HL-60/S4 (cell line): ENCODE data around the gene ADAMTSL1.

Experiments
- in situ Hi-C: fragments of 300-500 bp; cut with MboI; formaldehyde crosslinking; loops from 2 replicates; pipeline ENCODE4 v1.14.3; 2022; ENCODE audit warnings: low sequenced_read_pairs

Gene ADAMTSL1

DNA sequence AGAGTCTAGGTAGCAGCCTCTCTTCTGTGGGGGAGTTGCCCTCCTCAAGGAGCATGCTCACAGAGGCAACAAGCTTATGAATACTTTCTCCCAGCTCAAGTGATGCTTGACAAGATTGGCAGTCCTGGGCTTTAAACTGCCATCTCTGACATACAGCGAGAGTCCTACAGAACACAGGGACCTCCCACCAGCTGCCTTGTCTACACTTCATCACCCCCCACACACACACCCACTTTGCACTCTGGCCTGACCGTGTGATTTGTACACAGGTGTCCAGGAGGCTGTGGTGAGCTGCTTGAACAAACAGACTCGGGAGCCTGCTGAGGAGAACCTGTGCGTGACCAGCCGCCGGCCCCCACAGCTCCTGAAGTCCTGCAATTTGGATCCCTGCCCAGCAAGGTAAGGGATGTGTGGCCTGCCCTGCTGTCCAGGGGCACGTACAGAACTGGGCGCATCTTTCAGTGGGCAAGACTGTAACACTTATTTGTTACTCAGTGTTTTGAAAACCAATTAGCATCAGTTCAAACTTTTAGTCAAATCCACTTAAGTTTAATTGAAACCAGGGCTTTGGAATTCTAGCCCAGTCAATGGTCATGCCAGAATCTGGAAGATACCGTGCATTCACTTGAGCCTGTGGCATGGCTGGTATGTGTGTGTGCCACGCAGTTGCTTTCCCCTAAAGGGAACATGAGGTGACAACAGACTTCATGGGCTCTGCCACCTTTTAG, 247.5 kb downstream of the ADAMTSL1 start:
- in situ Hi-C loops: no loop called here

DNA sequence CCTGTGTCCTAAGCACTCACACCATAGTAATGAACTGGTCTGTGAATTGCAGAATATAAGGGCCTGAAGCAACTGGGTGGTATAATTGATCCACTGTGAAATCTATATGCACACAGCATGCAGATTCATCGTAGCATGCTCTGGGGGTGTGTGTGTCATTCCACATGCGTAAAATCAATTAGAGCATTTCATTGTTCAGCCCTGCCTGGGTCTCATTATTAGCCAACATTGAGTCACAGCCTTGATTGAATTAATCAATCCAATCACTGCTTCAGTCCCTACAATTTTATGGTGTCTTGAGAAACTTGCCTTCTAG, 248.0 kb downstream of the ADAMTSL1 start:
- in situ Hi-C loops: no loop called here

DNA sequence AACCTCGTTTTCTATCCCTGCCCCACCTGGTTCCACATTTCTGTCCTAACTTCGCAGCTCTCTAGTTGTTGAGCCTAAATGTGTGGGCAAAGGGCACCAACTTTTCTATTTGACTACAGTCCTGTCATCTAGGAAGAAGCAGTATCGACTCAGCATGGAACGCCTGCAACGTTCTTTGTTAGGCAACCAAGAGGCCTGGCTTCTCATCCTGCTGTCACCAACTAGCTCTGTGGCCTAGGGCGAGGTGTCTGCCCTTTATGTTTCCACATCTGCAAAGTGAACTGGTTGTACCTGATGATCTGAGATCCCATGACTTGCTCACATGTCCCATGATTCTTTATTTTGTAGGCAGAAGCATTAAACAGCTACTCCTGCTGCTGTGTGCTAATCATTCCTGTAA, 248.9 kb downstream of the ADAMTSL1 start:
- in situ Hi-C loops: no loop called here

DNA sequence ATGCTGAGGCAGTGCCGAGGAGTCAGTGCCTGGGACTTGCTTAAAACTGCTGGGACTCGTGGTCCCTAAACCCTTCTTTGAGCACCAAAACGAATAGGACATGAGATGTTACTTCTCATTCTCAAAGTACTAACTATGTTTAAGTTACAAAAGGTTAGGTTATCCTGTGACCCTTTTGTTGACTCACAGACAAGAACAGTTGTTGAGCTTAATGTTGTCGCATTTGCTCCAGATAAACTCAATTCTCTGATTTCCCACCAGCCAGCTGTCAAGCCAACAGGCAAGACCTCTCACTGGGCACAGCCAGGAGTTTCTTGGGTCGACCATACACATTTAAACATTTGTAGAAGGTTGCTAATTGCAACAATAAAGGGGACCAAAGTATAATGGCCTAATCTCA, 249.4 kb downstream of the ADAMTSL1 start:
- in situ Hi-C loops: no loop called here

DNA sequence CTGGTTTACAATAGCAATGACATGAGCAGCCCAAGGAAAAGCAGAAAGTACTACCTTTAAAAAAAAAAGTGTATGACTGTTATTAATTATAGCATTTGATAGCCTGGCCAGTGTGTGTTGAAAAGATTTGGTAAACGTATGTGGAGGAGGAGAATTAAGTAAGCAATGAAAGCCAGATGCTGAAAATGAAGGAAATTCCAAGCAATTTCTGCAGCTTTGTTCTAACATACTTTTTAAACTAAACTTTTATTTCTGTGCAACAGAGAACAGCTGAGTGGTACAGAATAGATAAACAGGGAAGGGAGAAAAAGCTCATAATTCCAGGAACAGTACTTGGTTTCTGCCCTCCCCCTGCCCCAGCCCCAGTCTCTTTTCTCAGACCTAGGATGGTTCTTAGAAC, 252.6 kb downstream of the ADAMTSL1 start:
- in situ Hi-C loops: no loop called here

DNA sequence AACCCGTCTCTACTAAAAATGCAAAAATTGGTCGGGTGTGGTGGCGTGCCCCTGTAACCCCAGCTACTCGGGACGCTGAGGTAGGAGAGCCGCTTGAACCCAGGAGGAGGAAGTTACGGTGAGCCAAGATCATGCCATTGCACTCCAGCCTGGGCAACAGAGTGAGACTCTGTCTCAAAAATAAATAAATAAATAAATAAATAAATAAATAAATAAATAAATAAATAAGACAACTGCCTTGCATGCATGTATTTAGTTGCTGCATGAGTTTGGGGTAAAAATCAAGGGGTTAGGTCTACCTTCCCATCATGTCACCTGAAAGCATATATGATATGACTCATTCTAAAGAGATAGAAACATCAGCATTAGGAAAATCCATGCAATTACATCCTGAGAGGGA, 254.0 kb downstream of the ADAMTSL1 start:
- in situ Hi-C loops: no loop called here

DNA sequence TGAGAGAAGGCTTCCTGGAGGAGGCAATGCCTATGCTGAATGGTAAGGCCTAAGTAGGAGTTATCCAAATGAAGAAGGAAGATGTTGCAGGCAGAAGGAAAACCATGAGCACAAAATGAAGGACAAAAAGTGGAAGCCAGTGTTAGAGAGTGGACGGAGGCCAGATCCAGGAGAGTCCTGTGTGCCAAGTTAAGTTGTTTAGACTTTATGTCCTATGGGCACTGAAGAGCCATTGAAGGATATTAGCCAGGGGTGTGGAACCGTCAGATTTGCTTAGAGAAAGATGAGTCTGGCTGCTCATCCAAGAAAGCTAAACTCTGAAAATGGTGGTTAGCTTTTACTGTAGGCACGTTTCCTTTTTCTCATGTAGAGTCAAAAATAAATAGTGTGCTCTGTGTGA, 254.7 kb downstream of the ADAMTSL1 start:
- in situ Hi-C loops: no loop called here

DNA sequence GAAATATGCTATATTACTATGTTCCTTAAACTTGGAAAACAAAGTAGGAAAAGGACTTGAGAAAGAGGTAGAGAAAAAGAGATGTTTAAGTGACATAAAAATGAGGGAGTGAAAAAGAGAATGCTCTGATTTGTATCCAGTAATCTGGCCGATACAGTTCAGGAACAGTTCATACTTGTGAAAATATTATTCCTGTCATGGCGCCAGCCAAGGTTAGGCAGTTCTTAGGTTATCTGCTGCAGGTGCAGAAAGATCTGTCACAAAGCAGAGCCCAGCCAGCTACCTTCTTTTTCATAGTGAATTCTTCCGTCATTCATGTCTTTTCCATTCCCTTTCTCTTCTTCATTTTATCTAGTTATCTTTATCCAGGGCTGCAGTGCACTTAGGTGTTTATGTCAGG, 256.3 kb downstream of the ADAMTSL1 start:
- in situ Hi-C loops: no loop called here

DNA sequence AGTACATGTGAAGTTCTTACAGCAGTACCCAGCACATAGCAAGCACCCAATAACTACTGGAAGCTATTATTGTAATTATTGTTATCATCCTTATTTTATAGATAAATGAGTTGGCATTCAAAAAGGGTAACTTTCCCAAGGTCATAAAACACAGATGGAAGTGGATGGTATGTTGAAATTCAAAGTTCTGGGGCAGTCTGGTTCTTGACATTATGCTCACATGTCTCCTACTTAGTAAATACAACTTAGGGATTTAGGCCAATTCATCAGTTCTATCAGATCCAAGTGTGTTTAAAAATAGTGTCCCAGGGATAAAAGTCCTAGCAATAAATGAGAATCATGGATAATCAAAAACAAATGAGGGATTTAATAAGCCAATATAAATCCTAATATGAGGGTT, 265.2 kb downstream of the ADAMTSL1 start:
- in situ Hi-C loops: no loop called here

DNA sequence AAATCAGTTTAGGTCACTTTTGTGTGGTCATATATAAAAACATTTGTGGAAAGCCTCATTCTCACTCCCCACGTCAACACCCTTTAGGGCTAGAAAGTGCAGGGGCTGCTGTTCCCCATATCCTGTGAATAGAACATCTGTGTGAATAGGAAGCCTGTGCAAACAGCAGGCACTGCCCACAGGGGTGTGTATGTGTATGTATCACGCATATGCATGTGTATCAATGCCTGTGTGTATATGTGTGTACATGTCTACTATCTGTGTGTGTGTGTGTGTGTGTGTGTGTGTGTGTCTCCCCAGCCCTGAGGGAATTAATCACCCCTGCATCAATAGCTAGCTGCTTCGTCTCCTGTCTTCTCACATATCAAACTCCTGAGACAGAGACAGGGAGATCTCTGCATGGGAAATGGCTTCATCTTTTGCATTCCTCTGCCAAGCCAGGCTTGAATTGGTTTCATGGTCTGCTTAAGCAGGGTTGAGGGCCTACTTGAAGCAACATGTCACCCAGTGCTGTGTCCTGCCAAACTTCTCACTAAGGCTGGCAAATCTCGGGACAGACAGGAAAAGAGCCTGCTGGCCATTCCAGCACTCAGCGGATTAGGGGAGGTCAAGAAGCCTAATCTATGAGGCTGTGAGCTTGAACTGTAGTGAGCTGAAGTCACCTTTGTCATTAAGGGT, 265.8 kb downstream of the ADAMTSL1 start:
- in situ Hi-C loops: no loop called here

DNA sequence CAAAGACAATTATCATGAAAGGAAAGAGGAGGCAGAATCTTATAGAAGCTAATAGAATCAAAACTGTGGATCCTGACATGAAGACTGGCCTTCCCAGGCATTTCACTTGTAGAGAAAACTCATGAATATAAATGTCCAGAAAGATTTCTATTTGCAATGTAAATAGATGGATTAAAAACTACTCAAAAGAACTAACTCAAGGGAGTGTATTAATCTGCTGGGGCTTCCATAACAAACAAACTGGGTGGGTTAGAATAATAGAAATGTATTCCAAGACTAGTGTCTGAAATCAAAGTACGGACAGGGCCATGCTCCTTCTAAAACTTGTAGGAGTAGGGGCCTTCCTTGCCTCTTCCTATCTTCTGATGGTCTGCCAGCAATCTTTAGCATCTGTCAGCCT, 267.4 kb downstream of the ADAMTSL1 start:
- in situ Hi-C loops: no loop called here

DNA sequence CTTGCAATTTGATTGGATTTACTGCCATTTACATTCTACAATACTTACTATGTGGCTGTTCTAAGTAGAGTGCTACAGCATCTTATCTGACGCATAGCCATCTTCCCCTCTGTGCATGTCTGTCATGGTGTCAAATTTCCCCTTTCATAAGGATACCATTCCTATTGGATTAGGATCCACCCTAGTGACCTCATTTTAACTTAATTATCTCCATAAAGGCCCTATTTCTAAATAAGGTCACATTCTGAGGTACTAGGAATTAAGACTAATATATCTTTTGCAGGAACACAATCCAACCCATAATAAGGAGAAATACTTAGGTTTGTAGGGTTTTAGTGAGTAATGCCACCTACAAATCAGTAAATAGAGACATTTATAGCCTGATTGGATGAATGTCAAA, 268.0 kb downstream of the ADAMTSL1 start:
- in situ Hi-C loops: no loop called here

DNA sequence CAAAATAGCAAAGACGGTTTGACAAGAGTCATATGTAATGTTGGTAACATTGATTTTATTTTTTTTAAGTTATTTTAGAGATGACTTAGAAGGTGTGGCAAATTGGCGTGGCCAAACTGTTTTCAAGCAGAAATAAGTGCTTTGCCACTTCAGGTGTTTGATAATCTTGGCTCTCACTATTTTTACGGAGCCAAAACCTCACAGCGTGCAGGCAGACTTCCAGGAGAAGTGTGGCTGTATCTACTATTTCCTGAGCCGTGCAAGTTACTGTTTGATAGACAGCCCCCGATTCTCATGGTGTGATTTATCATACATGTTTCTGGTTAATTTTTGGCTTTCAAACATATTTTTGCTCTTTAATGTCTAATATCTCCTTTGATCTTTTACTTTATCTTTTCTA, 269.5 kb downstream of the ADAMTSL1 start:
- in situ Hi-C loops: no loop called here

DNA sequence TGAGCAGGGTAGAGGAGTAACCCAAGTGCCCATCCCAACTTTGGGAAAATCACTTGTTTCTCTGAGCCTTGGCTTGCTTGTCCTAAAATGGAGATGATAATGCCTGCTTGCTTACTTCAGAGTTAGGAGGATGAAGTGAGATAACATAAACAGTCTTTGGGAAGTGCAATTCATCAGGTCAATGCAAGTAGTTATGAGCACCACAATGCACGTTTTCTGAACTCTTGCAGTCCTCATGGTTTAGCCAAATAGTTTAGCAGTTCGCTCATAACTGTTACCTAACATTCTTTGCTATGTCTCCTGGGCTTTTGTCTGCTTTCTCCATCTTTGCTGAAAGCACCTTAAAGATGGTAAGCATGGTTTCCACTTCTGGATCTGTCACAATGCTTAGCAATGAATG, 270.0 kb downstream of the ADAMTSL1 start:
- in situ Hi-C loops: no loop called here

DNA sequence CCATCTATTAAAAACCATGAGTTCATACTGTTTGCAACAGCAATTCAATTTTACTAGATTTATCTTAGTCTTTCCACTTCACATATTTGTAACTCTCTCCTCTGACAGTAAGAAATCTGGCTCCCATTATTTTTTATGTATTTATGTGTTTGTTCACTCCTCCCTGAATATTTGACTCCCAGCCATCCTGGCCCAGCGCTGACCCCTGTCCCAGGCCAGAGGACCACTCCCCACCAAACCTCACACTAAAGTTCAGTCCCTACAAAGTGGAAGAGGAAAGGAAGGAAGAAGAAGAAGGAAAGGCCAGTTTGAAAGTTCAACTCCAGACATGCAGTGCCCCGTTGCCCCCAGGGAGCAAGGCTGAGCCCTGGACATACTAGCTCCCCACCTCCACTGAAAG, 271.8 kb downstream of the ADAMTSL1 start:
- in situ Hi-C loops: no loop called here

DNA sequence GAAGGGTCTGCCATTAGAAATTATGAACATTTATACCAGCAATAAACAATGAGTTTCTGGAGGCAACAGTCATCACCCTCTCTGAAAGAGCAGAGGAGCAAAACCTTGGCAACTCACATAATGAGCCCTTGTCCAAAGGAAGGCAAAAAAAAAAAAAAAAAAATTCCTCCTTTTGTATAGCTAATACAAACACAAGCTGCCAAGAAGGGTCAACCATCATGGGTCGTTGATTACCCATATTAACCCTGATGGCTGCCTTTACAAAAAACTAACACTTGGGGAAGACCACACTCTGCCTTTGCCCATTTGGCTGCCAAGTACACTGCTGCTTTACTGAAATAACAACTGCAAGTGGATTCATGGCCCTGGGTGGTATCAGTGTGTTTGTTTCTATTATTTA, 272.7 kb downstream of the ADAMTSL1 start:
- in situ Hi-C loops: no loop called here

DNA sequence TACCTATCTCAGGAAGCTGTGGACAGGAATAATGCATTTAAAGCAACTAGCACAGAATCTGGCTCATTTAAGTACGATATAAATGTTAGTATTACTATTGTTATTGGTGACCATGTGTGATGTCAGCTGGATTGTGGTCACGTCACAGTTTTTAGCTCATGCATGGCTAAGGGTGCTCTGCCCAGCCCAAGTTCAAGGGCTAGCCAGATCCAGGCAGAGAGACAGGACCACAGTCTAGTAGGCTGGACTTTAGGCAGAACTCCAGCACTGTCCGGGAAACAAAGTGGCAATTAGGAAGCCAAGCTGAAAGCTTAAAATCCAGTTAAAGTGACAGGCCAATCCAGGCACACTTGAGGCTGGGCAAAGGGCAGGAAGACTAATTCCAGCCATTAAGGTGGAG, 273.6 kb downstream of the ADAMTSL1 start:
- in situ Hi-C loops: no loop called here

DNA sequence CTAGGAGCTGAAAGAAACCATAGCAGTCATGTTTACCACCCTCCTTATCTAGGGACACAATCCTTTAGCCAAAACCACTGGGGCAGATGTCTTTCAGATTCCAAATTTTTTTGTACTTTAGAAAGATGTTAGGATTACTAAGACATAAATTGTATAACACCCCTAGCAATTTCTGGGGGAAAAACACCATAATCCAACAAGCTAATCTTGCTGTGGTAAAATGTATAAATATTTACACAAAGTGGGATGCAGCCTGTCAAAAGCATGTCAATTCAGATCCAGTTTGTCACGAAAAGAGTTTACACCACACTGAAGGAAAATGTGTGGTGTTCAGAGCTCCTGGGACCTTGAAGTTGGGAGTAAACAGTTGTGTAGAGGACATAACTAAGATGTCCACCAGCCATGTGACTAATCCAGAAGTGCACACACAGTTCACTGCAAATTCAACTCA, 274.3 kb downstream of the ADAMTSL1 start:
- in situ Hi-C loops: no loop called here

DNA sequence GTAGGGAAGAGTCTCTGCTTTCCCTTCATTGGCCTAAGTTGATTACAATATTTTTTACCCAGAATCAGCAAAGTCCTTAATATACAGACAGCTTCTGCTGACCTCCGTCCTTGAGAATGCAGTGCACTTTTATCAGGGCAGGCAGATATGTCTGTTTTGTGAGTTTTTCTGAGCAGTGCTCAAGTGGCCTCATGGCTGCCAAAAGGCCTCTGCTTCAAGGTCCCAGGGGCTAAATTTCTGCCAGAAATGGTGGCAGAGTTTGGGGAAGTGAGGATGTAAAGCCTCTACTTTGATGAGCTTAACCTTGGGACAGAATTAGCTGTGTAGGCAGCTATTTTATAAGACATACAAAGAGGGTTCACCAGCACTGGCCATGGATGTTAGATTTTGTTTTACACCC, 275.8 kb downstream of the ADAMTSL1 start:
- in situ Hi-C loops: no loop called here

DNA sequence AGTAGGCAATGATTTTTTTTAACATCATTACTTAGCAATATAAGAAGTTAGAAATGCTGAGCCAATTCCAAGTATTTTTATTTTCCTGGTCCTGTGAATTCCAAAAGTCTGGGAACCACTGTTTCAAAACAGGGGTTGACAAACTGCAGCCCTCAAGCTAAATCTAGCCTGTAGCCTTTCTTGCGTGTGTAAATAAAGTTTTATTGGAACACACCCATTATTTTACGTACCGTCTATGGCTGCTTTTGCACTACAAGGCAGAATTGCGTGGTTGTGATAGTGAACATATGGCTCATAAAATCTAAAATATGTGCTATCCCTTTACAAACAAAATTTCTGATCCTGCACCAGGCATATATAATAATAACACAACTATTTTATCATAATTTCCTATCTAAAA, 280.0 kb downstream of the ADAMTSL1 start:
- in situ Hi-C loops: no loop called here

DNA sequence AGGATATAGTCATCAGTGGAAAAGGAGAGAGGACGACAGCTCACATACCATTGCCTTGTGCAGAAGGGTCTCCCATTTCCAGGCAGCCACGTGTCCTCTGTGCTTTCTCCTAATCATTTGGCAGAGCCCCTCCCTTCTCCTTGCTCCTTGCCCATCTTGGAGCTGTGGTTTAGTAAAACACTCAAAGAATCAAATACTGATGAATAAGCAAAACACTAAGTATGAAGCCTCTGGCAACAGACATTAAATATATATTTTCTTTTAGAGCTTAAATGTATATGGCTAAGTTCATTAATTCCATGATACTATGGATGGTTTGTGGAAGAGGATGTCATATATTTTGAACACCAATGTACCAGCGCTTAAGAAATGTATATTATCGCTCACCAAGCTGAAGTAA, 280.6 kb downstream of the ADAMTSL1 start:
- in situ Hi-C loops: no loop called here

DNA sequence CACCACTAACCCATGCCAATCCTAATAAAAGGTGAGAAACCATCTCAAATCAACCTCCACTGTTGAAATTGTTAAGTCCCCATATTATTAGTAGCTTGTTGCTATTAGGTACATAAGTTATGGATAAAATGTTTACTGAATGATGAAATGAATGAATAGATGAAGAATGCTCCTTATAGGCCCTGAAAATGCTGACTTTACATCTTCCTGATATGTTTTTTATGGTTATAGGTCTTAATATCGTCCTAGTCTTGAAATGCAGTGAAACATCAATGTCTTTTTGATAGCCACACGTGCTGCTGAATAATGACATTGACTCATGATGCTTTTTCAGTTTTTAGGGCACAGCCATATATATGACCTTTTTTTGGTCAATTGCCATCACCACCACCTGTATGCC, 281.3 kb downstream of the ADAMTSL1 start:
- in situ Hi-C loops: no loop called here

DNA sequence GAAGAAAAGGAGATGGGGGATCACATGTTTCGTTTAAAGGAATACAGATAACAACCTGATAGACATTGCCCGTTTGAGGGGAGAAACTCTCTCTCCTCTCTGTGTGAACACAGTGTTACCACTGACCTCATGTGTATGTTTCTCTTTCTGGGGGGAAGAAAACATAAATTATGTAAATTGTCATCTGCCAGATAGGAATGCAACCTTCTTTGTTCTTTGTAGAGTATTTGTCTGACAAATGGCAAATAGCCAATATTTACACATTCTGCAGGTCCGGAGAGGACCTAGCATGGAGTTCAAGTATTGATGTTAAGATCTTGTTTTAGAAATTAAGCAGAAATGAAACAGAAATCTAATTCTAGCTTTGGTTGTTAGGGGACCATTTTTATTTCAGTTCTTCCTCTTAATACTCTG, 282.8 kb downstream of the ADAMTSL1 start:
- in situ Hi-C loops: no loop called here
